Activated B cell treated with CpG ODN at 0.5 μM for 24 hours (primary cell): ENCODE data around the gene TEX44. TPM values are rescaled to one million over a fixed set of nuclear protein-coding genes. Genes with fewer than 3 reads are reported as not detected.
A peak's percentile ranks its signal among the peaks of the same experiment; 100 is the strongest.

Source experiments
- ATAC-seq: fragments of 200-7000 bp; cut with Tn5 transposase; one replicate; pipeline ENCODE4 v1.10.0; 2021; ENCODE audit warnings: low read depth, mild to moderate bottlenecking, moderate library complexity
- CTCF ChIA-PET: fragments of 350-600 bp; sonication (Branson Sonifier 250); formaldehyde crosslinking; loops from one replicate; lab custom pipeline; 2021; ENCODE audit warnings: antibody characterized with exemption; lab: Charles Lee
- POLR2A ChIA-PET: fragments of 350-600 bp; sonication (Branson Sonifier 250); formaldehyde crosslinking; loops from one replicate; lab custom pipeline; 2021; ENCODE audit warnings: antibody characterized with exemption; lab: Charles Lee
- DNase-seq: peaks from one replicate; pipeline ENCODE4 v3.0.0; 2022
- H3K27ac Mint-ChIP-seq: one replicate; pipeline ENCODE4 v1.8.0; 2020; ENCODE audit warnings: mixed read lengths
- H3K27me3 Mint-ChIP-seq: one replicate; pipeline ENCODE4 v1.8.0; 2021; ENCODE audit warnings: mixed read lengths
- H3K36me3 Mint-ChIP-seq: one replicate; pipeline ENCODE4 v1.8.0; 2021; ENCODE audit warnings: low read depth, mixed read lengths
- H3K4me1 Mint-ChIP-seq: one replicate; pipeline ENCODE4 v1.8.0; 2021; ENCODE audit warnings: mixed read lengths
- H3K4me3 Mint-ChIP-seq: one replicate; pipeline ENCODE4 v1.8.0; 2020; ENCODE audit warnings: mild to moderate bottlenecking, mixed read lengths
- H3K9me3 Mint-ChIP-seq: one replicate; pipeline ENCODE4 v1.8.0; 2020; ENCODE audit warnings: mixed read lengths
- CTCF ChIP-seq: fragments of 200-600 bp; IDR thresholded peaks from one replicate; pipeline ENCODE4 v1.8.0; 2022; ENCODE audit warnings: antibody characterized with exemption, mild to moderate bottlenecking
- intact Hi-C: fragments of 100-400 bp; cut with micrococcal nuclease; formaldehyde crosslinking; loops from one replicate; pipeline ENCODE4 v1.15.1; 2024
- total RNA-seq: library from RNA; stranded (reverse); gene quantifications from 2 replicates; pipeline ENCODE4 v1.2.3, GENCODE V29; 2022

Gene TEX44
- total RNA-seq, 1 donor from 2014 or later: not detected

GRCh38 chr2:231640641-231641111, 48.0 kb downstream of the TEX44 start:
- TF ChIP-seq CTCF: no peak
- H3K4me3 Mint-ChIP-seq: no peak overlapping the region
- no peak for DNase-seq
- H3K27ac Mint-ChIP-seq: no peak overlapping the region
- no peak for ATAC-seq
- intact Hi-C loops: no loop called here
- no peaks in the 10 kb centered on the region for H3K9me3 Mint-ChIP-seq
- peaks cover 16% of the 10 kb centered on the region for H3K4me1 Mint-ChIP-seq
- POLR2A ChIA-PET: interaction anchor here (1.1 to 1.5 kb wide), 3 partner anchors 26 to 32 kb away, joined by 3 to 11 read pairs (median 4); no protein-coding TSS in a partner anchor
- CTCF ChIA-PET: interaction anchor here (0.8 to 1.0 kb wide), 2 partner anchors 39 to 74 kb away, joined by 3 read pairs; no protein-coding TSS in a partner anchor
- no peaks in the 10 kb centered on the region for H3K27me3 Mint-ChIP-seq
- H3K36me3 Mint-ChIP-seq: no peaks in the 10 kb centered on the region

GRCh38 chr2:231642631-231643494, 50.2 kb downstream of the TEX44 start:
- peak overlapping the region; percentile 80 for H3K4me3 Mint-ChIP-seq
- peak overlapping the region; percentile 66 for H3K27ac Mint-ChIP-seq
- no peak for TF ChIP-seq CTCF
- intact Hi-C loops: loop anchor here (1.0 kb wide), 2 partner anchors 9 to 31 kb away; no protein-coding TSS in a partner anchor
- DNase-seq (peak; percentile 39), ATAC-seq (peak; percentile 80)
- ChIA-PET POLR2A (interaction anchor here (0.8 to 4.4 kb wide), 9 partner anchors 14 to 71 kb away, joined by 3 to 46 read pairs (median 5); partner anchors contain the start of gene PTMA), CTCF (interaction anchor here (0.9 to 11.7 kb wide), 4 partner anchors 31 to 84 kb away, joined by 3 to 187 read pairs (median 3); no protein-coding TSS in a partner anchor)
- no peaks in the 10 kb centered on the region for H3K27me3 Mint-ChIP-seq
- peaks cover 16% of the 10 kb centered on the region for H3K4me1 Mint-ChIP-seq
- H3K36me3 Mint-ChIP-seq: no peaks in the 10 kb centered on the region
- no peaks in the 10 kb centered on the region for H3K9me3 Mint-ChIP-seq

- Mint-ChIP-seq H3K27me3 (no peaks in the 10 kb centered on the region), H3K4me3 (no peak overlapping the region), H3K36me3 (no peaks in the 10 kb centered on the region), H3K4me1 (peaks cover 18% of the 10 kb centered on the region), H3K27ac (peak overlapping the region; percentile 59), H3K9me3 (no peaks in the 10 kb centered on the region)
- intact Hi-C loops: no loop called here
- TF ChIP-seq CTCF: no peak
- POLR2A ChIA-PET: interaction anchor here (0.7 to 4.4 kb wide), 4 partner anchors 28 to 70 kb away, joined by 3 to 46 read pairs (median 5); no protein-coding TSS in a partner anchor
- ATAC-seq: no peak
- CTCF ChIA-PET: interaction anchor here (11.7 kb wide), 1 partner anchor 31 kb away, joined by 187 read pairs; no protein-coding TSS in a partner anchor
- no peak for DNase-seq
Measured at GRCh38 chr2:231643495-231643888, 50.8 kb downstream of the TEX44 start.

Other genes with a start within 250 kb of the TEX44 start
- gene B3GNT7, start 197.2 kb upstream of the TEX44 start, total RNA-seq: 23.7 and 24.4 TPM in 2 replicates
- gene NCL, start 128.4 kb upstream of the TEX44 start, total RNA-seq: 693 and 761 TPM in 2 replicates
- not detected in 2 replicates for gene NMUR1, start 62.4 kb upstream of the TEX44 start, total RNA-seq
- gene PTMA, start 115.7 kb downstream of the TEX44 start, total RNA-seq: 1,531 and 1,680 TPM in 2 replicates
- gene PDE6D, start 188.4 kb downstream of the TEX44 start, total RNA-seq: 35.7 and 41.3 TPM in 2 replicates
- 49.9 and 54.5 TPM in 2 replicates for gene COPS7B, start 193.6 kb downstream of the TEX44 start, total RNA-seq